NCI-H774 (cell line): ENCODE measurements around the gene SEC22A.
"Not testable (repeated sequence)": the region's sequence is repeated elsewhere in the genome, so short reads cannot be mapped to it uniquely, and the experiment has no call there.

ENCODE experiments used
- DNase-seq: peaks from one replicate; lab custom pipeline; 2025; lab: John Stamatoyannopoulos, UW

The SEC22A gene

DNA sequence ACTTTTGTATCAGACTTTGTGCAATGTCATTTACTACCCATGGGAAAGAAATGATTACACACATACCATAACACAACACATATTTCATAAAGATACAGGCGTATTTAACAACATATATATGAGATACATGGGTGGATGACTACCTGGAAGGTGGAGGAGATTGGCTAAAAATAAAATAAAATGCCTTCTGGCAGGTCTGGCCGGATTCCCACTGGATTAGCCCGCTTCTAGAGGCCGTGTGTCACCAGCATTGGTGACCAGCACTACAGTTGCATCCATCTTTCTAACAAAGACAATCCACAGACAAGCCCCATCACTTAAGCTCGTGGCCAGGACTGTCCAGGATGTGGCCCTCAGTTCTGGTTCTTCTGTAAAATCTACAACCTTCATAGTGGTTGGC is 21.0 kb upstream of the SEC22A start:
- no peak for DNase-seq

DNA sequence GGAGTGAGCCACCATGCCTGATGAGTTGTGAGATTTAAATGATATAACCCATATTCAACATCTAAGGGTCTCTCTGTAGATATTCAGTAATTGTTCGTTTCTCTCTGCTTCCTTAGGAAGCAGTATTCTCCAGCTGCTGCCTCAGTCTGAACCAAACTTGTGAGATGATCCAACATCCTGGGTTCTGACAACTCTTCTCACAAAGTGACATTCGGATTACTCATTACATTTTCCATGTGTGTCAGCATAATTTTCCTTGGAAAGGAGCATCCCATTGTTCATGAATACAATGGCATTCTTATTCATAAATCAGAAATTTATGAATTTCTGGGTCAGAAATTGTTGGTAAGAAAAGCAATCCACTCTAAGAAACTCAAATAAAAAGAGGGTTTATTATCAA is 15.0 kb upstream of the SEC22A start:
- DNase-seq = no peak

DNA sequence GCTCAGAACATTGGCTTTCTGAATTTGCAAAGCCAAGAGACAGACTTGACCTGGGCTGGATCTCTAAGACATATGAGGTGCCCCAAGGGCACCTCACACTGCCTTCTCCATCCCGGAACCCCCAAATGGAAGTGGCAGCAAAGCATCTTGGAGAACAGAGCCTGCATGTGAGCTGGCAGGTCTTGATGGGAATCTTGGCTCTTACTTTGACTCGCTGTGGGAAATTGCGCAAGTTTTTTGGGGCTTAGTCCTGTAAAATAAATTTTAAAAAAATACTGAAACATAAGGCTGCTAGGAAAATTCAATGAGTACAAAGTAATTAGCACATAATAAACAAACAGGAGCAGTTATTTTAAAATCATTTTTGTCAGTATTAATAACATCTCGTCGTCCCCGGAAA is 13.7 kb upstream of the SEC22A start:
- no peak for DNase-seq

DNA sequence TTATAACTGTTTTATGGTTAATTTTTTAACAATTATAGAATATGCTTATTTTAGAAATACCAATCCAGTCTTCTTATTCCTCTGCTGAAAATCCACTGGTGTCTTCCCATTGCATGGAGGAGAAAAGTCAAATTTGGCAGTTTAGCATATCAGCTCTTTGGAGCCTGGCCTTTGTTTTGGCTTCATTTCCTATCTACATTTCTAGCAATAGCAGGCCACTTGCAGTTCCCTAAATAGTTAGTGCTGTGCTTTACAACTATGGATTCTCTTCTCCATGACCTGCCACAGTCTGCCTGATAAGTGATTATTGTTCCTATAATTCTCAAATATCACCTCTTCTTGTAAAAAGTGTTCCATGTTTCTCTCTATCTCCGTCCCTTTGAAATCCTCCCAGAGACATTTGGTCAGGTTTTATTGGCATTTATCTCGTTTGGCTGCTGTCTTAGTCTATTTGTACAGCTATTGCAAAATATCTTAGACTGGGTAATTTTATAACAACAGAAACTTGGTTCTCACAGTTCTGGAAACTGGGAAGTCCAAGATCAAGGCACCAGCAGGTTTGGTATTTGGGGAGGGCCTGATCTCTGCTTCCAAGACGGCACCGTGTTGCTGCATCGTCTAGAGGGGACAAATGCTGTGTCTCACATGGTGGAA is 8.2 kb upstream of the SEC22A start:
- no peak for DNase-seq

DNA sequence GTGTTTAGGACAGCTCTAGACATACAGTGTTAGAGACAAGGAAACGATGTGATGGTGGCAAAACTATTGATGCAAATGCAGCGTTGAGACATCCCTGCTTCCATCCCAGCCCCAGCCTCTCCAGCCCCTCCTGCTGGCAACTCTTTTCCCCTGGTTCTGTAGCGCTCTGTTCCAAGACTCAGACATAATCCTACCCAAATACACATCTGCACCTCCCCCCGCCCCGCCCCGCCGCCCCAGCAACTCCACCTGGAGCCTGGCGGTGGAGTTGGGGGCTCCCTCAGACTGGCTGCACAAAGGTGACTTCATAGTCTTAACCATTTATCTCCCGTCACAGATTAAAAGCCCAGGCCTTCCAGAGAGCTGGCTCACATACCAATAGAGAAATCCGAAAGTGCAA is 7.2 kb upstream of the SEC22A start:
- DNase-seq = no peak

DNA sequence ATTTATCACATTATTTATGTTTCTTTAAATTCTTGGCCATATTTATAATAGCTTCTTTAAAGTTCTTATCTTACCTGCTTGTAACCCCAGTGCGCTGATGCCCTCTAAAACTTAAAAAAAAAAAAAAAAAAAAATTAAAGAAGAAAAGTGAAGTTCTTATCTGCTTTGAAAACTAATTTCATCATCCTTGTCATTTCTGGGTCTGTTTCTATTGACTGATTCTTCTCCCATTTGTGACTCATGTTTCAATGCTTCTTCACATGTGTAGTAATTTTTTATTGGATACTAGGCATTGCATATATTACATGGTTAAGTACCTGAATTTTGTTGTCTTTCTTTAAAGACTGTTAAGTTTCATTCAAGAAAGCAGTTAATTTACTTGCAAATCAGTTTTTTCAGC is 3.4 kb upstream of the SEC22A start:
- DNase-seq = no peak

DNA sequence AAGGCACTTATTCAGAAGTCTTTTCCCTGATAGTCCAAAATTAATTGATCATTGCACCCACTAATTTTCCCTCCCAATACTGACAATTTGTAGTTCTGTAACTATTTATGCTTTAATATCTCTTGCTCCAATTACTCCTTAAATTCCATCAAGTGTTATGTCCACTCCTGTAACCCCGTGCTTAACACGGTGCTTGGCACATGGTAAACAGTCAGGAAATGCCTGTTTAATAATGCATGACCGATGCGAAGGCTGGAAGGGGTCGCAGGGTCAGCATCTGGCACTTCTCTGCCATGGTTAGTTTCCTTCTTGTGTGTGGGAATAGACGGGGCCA is 553 bp upstream of the SEC22A start:
- DNase-seq = no peak

DNA sequence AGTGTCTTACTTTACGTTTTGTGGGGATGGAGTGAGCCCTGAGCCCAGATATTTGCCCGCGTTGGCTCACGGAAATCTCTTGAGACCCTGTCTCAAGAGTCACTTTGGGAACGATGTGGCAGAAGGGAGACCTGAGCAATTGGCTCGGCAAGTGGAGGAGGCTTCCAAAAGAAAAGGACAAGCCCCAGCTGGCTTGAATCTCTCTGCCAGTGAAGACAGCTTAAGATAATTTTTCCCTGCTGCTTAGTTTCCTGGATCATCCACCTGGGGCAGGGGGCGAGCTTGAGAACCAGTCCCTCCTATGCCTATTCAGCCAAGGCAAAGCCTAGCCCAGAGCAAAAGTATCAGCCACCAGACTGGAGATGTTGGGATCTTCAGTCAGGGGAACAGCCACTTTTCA is 708 bp downstream of the SEC22A start:
- no peak for DNase-seq

DNA sequence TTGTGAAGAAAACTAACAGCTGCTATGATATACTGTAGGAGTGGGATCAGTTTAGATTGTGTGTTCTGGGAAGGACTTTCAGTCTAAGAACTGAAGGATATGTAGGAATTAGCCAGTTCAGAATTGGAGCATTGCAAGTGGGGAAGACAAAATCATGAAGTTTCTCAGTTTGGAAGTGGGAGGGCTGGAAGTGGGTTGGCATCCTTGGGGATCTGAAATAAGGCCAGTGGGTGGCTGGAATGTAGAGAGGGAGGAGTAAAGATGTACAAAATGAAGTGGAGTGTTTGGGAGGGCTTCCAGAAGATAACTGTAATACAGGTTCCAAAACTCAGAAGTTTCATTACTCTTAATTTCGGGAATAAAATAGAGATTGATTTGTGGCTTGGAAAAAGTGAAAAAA is 17.2 kb downstream of the SEC22A start:
- DNase-seq = no peak

DNA sequence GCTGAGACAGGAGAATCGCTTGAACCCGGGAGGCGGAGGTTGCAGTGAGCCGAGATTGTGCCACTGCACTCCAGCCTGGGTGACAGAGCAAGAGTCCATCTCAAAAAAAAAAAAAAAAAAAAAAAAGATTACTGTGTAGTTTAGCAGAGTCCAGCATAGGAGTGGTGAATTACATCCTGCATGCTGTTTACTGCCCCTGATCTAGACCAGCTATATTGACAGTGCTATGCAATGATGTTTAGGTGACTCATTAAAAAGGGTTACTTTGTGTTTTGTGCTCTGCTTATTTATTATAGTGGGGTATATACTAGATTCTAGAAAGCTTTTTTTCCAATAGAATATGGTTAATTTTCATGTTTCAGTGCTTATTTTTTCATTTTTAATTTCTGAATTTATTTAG is 19.6 kb downstream of the SEC22A start:
- DNase-seq = not testable (repeated sequence)

DNA sequence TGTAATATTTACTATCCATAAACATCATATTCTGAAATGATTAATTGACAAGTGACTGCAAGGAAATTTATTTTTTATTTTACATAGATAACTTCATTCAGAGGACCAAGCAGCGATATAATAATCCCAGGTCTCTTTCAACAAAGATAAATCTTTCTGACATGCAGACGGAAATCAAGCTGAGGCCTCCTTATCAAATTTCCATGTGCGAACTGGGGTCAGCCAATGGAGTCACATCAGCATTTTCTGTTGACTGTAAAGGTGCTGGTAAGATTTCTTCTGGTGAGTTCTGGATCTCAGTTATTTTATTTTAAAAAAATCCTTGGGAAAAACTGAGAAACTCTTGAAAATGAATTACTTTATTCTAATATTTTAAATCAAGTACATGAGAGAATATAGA is 23.3 kb downstream of the SEC22A start:
- no peak for DNase-seq

DNA sequence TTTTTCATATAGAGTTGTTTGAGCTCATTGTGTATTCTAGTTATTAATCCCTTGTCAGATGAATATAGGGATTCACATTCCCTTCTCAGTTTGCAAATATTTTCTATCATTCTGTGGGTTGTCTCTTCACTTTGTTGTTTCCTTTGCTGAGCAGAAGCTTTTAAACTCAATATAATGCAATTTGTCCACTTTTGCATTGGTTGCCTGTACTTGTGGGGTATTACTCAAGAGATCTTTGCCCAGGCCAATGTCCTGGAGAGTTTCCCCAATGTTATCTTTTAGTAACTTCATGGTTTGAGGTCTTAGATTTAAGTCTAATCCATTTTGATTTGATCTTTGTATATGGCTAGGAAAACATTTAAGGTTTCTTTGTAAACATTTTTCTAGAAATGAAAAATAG is 24.8 kb downstream of the SEC22A start:
- DNase-seq = no peak

DNA sequence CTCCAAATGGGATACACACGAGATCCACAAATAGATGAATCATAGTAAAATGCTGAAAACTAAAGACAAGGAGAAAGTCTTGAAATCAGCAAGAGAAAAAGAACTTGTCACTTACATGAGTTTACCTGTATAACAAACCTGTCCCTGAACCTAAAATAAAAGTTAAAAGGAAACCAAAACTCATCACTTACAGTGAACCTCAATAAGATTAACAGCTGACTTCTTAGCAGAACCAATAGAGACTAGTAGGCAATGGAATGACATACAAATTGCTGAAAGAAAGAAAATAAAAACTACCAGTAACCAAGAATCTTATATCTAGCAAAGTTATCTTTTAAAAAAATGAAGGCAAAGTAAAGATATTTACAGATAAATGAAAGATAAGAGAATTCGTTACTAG is 27.4 kb downstream of the SEC22A start:
- no peak for DNase-seq

DNA sequence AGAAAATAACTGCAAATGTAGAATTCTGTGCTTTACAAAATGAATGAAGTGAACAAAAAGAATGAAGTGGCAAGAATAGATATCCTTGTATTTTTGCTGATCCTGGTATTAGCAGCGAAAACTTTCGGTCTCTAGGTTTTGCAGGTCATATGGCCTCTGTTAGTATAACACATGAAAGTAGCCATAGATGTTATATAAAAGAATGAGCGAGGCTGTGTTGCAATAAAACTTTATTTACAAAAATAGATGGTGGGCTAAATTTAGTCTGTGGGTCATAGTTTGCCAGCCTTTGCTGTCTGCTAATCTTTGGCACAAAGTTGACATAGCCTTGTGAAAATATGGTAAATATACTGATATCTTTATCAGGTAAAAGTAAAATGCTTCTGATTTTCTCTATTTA is 35.2 kb downstream of the SEC22A start:
- DNase-seq = no peak

DNA sequence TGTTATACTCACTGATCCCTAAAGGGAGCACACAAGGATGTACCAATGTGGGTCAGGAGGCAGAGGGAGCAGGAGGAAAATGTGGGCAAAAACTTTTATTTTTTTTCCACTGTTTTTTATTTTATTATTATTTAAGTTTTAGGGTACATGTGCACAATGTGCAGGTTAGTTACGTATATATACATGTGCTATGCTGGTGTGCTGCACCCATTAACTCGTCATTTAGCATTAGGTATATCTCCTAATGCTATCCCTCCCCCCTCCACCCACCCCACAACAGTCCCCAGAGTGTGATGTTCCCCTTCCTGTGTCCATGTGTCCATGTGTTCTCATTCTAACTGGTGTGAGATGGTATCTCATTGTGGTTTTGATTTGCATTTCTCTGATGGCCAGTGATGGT is 37.4 kb downstream of the SEC22A start:
- DNase-seq = not testable (repeated sequence)

DNA sequence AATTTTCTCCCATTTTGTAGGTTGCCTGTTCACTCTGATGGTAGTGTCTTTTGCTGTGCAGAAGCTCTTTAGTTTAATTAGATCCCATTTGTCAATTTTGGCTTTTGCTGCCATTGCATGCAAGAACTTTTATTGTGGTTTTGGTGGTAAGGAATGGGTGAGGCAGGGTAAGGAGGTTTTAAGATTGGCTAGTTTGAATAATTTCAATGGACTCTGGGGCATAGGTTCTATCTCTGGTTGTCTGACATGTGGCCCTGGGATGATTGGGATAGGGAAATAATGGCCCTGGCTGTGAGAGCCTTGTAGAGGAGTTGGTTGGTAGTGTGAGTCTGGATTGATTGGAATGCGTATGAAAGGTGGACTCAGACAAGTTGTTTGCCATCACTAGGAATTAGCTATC is 38.0 kb downstream of the SEC22A start:
- no peak for DNase-seq

DNA sequence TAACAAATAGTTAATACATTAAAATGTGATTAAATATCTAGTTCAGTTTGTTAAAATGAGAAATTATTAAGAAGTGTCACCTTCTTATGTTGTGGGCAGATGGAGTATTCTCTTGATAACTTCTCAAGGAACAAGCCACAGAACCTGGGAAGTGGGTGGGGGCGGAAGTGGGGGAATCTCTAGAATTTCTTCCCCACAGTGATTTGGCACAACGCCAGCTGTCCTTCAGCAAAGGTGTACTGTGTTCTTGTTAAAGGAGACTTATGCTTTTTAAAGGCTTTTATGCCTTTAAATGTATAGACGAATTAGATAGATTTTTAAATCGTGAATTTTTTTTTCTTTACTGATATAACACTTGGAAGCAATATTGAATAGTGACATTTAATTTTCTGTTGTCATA is 42.4 kb downstream of the SEC22A start:
- no peak for DNase-seq

DNA sequence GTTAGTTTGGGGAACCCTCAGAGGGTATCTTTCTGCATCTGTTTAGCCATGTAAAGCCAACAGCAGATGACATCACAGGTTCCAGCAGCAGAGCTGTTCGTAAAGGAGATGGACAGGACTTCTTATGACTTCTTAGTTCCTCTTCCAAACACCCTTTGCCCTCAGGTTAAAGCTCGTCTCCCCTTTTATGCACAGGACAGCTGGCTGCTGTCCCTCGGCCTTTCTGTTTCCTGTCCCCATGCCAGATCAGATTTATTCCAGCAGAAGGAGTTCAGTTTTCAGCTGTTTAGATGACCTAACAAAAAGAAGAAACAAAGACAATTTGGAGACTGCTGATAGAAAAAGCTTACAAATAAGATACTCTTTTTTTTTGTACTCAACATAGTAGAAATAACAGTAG is 45.1 kb downstream of the SEC22A start:
- no peak for DNase-seq

DNA sequence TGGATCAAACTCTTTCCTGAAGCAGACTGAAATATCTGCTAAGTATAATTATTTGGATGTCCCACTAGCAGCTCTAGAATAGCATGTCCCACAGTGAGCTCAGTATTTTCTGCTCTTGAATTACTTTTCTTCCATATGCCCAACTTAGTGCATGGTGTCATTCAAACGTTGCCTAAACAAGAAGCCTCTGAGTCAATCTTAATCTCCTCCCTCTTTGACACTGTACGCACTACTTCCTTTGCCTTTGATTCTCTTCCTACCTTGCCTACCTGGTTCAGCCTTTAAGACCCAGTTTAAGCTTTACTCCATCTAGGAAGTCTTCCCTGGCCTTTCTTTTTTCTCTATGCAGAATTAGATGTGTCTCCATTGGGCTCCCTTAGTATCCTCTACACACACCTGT is 54.5 kb downstream of the SEC22A start:
- DNase-seq = no peak

DNA sequence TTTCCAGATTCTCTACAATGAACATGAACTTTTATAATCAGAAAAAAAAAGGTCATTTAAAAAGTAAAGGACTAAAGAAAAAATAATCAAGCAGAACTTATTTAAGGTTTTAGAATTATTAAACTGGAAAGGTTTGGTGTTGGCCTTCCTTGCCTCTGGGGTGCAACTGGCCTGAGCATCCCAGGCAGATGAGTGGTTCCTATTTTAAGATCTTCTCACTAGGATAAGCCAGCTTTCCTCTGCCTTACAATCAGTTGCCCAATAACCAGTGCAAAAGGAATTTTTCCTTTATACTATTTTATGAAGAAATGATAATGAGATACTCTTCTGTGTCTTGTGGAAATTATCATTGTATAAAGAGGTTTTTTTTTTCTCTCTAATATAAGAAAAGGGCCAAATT is 56.6 kb downstream of the SEC22A start:
- DNase-seq = no peak

DNA sequence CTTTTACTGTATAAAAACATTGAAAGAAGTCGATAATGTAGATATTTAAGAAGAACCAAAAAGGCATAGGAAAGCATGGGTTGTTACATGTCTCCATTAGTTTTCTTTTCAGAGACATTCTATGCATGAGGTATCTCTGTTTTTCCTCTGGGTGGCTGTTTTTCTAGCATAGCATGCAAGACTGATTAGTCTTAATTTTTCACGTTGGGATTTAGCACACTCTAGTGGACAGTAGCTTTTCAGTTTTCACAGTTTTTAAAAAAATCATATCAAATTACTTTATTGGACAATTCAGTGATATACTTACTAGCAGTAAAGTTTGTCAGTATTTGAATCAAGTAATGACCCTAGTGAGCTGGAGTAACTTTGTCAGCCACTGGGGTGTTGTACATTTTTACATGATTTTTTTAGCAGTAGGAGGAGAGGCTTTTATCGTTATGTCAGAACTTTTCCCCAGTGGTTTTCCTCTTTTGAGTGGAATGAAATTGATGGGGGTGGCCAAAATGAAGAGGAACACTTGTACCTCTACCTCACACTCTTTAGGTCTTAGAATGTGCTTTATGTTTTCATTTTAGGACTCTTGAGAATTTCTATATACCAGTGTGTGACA is 57.2 kb downstream of the SEC22A start:
- DNase-seq = peak; percentile 0

DNA sequence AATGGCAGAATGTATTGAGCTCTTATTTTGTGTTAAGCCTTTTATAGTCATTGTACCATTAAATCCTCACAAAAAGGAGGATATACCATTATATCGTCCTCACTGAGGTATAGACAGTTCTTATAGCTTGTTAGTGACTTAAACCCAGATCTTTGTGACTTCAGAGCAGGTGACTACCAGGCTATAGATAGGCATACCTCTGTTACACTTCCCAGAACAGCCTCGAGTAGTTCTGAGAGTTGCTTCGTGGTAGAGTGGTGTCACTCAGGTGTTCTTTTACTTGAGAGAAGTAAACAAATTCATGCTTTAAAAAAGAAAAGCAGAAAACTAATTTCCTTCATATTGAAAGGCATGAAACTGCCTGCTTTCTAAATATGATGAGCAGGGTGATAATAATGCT is 59.9 kb downstream of the SEC22A start:
- DNase-seq = no peak

DNA sequence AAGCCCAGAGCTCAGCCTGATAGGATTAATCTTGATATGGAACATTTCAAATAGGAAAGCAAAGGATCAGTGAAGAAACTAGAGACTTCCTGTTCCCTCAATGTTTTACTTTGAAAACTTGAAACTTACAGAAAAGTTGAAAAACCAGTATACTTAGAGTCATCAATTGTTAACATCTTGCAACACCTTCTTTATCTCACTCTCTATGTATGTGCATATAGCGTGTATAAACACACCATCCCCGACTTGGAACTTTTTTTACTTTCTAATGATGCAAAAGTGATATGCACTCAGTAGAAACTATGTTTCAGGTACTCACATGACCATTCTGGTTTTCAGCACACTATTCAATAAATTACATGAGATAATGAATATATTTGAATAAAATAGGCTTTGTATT is 60.5 kb downstream of the SEC22A start:
- DNase-seq = no peak

DNA sequence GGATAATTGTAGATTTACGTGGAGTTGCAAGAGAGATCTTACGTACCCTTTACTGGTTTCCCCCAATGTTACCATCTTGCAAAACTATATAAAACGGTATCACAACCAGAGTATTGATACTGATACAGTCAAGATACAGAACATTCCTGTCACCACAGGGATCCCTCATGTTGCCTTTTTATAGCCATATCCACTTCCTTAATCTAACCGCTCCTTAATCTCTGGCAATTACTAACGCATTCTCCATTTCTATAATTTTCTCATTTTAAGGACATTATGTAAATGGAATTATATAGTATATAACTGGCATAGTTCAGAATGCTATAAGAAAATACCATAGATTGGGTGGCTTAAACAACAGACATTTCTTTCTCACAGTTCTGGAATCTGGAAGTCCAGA is 61.1 kb downstream of the SEC22A start:
- no peak for DNase-seq

DNA sequence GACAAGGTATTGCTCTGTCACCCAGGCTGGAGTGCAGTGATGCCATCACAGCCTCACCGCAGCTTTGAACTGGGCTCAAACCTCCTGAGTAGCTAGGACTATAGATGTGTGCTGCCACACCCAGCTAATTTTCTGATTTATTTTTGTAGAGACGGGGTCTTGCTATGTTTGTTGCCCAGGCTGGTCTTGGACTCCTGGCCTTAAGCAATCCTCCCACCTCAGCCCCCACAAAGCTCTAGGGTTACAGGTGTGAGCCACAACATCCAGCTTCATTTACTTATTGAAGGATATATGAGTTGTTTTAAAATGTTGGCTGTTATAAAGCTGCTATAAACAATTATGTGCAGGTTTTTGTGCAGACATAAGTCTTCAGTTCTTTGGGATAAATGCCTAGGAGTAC is 62.2 kb downstream of the SEC22A start:
- DNase-seq = no peak
